Smooth muscle cell (in vitro differentiated cells): ENCODE data around the gene RNH1. TPM values are rescaled to one million over a fixed set of nuclear protein-coding genes. Genes with fewer than 3 reads are reported as not detected.

Experiments
- DNase-seq: peaks from one replicate; lab custom pipeline; 2025; ENCODE audit not compliant: unreplicated experiment; lab: John Stamatoyannopoulos, UW
- H2AFZ ChIP-seq: fragments of 200-600 bp; sonication (generic); 2 replicates; pipeline ENCODE4 v1.6.0; 2016; ENCODE audit warnings: antibody characterized with exemption, low read depth, mild to moderate bottlenecking
- H3F3A ChIP-seq: fragments of 200-600 bp; sonication (generic); 2 replicates; pipeline ENCODE4 v1.6.0; 2017; ENCODE audit warnings: antibody characterized with exemption, low read depth
- H3K27ac ChIP-seq: fragments of 200-600 bp; sonication (generic); 2 replicates; pipeline ENCODE4 v1.5.1; 2016; ENCODE audit warnings: low read depth, mild to moderate bottlenecking
- H3K27me3 ChIP-seq: fragments of 200-600 bp; sonication (generic); 2 replicates; pipeline ENCODE4 v1.6.1; 2016; ENCODE audit warnings: low read depth, mild to moderate bottlenecking
- H3K36me3 ChIP-seq: fragments of 200-600 bp; sonication (generic); 2 replicates; pipeline ENCODE4 v1.5.1; 2016; ENCODE audit warnings: low read depth
- H3K4me1 ChIP-seq: fragments of 200-600 bp; sonication (generic); 2 replicates; pipeline ENCODE4 v1.5.1; 2016; ENCODE audit warnings: low read depth
- H3K4me2 ChIP-seq: fragments of 200-600 bp; sonication (generic); 2 replicates; pipeline ENCODE4 v1.6.0; 2016; ENCODE audit warnings: mild to moderate bottlenecking
- H3K4me3 ChIP-seq: fragments of 200-600 bp; sonication (generic); 2 replicates; pipeline ENCODE4 v1.5.1; 2016; ENCODE audit warnings: mild to moderate bottlenecking
- H3K79me2 ChIP-seq: fragments of 200-600 bp; sonication (generic); 2 replicates; pipeline ENCODE4 v1.6.0; 2016; ENCODE audit warnings: low read depth, mild to moderate bottlenecking
- H3K9ac ChIP-seq: fragments of 200-600 bp; sonication (generic); 2 replicates; pipeline ENCODE4 v1.6.0; 2016; ENCODE audit warnings: low read depth
- H3K9me3 ChIP-seq: fragments of 200-600 bp; sonication (generic); replicated peaks from 2 replicates; pipeline ENCODE4 v1.5.1; 2016; ENCODE audit warnings: low read depth
- H4K20me1 ChIP-seq: fragments of 200-600 bp; sonication (generic); 2 replicates; pipeline ENCODE4 v1.6.0; 2016; ENCODE audit warnings: low read depth
- CTCF ChIP-seq: fragments of 200-600 bp; sonication (generic); IDR thresholded peaks from 2 replicates; pipeline ENCODE4 v1.5.1; 2017; ENCODE audit warnings: borderline replicate concordance, mild to moderate bottlenecking, antibody characterized with exemption; ENCODE audit not compliant: insufficient read depth, poor library complexity, severe bottlenecking
- WGBS: methylation state at CpG from one replicate; pipeline ENCODE4 v1.1.7; 2016; ENCODE audit warnings: low lambda C conversion rate; 5-methylcytosine and 5-hydroxymethylcytosine counted together
- polyA plus RNA-seq: library from polyadenylated mRNA; unstranded; fragments of >200 nt; fragmentation: Nextera tagmentation; extraction: Ambion mirVana; gene quantifications from 2 replicates; pipeline ENCODE4 v1.2.1, GENCODE V29; 2016
- total RNA-seq: library from RNA; depleted of rRNA; stranded (reverse); fragments of >200 nt; gene quantifications from 2 replicates; pipeline ENCODE4 v1.2.3, GENCODE V29; 2014

Gene RNH1
- total and polyA plus RNA-seq, 2 experiments from 2014 or later, result 91.3 to 243 TPM

DNA sequence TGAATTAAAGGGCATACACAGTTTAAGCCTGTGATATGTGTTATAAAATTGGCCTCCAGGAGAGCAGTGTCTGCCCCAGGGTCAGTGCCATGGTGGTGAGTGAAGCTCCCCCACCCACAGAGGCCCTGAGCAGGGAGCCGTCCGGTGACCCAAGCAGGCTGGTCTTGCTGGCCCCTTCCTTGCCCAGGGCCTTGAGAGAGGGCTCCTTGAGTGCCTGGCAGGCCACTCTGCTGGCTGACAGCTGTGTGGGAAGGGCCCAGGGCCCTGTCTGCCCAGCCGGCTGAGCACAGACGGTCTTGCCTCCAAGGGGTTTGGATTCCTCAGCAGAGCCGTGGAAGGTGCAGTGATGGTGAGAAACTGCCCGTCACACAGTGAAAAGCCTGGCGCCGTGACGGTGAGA, 31.1 kb downstream of the RNH1 start:
- Histone ChIP-seq H3K9ac (no peak overlapping the region), H2AFZ (no peak overlapping the region), H3K27me3 (no peaks in the 10 kb centered on the region), H3K79me2 (peaks cover 33% of the 10 kb centered on the region), H3K4me2 (no peak overlapping the region), H4K20me1 (peaks cover 13% of the 10 kb centered on the region), H3K4me1 (no peaks in the 10 kb centered on the region), H3K4me3 (no peak overlapping the region), H3F3A (no peaks in the 10 kb centered on the region), H3K9me3 (no peaks in the 10 kb centered on the region), H3K36me3 (no peaks in the 10 kb centered on the region), H3K27ac (no peak overlapping the region)
- 94% methylated on average over 9 of the region's 9 CpGs for WGBS
- no peak for DNase-seq
- no peak for TF ChIP-seq CTCF

DNA sequence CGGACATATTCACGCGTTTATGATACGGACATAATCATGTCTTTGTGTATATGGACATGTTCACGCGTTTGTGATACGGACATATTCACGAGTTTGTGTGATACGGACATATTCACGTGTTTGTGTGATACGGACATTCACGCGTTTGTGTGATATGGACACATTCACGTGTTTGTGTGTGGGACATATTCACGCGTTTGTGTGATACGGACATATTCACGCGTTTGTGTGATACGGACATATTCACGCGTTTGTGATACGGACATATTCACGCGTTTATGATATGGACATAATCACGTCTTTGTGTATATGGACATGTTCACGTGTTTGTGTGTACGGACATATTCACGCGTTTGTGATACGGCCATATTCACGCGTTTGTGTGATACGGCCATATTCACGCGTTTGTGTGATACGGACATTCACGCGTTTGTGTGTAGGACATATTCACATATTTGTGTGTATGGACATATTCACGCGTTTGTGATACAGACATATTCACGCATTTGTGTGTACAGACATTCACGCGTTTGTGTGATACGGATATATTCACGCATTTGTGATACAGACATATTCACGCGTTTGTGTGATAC, 32.0 kb downstream of the RNH1 start:
- Histone ChIP-seq H4K20me1 (peaks cover 13% of the 10 kb centered on the region), H3K9ac (no peak overlapping the region), H2AFZ (no peak overlapping the region), H3K27ac (no peak overlapping the region), H3K36me3 (no peaks in the 10 kb centered on the region), H3K4me2 (no peak overlapping the region), H3K79me2 (peaks cover 43% of the 10 kb centered on the region), H3K9me3 (no peaks in the 10 kb centered on the region), H3K27me3 (no peaks in the 10 kb centered on the region), H3F3A (no peaks in the 10 kb centered on the region), H3K4me1 (no peaks in the 10 kb centered on the region), H3K4me3 (no peak overlapping the region)
- WGBS, result 98% methylated on average over 48 of the region's 48 CpGs
- no peak for DNase-seq
- TF ChIP-seq CTCF, result no peak

DNA sequence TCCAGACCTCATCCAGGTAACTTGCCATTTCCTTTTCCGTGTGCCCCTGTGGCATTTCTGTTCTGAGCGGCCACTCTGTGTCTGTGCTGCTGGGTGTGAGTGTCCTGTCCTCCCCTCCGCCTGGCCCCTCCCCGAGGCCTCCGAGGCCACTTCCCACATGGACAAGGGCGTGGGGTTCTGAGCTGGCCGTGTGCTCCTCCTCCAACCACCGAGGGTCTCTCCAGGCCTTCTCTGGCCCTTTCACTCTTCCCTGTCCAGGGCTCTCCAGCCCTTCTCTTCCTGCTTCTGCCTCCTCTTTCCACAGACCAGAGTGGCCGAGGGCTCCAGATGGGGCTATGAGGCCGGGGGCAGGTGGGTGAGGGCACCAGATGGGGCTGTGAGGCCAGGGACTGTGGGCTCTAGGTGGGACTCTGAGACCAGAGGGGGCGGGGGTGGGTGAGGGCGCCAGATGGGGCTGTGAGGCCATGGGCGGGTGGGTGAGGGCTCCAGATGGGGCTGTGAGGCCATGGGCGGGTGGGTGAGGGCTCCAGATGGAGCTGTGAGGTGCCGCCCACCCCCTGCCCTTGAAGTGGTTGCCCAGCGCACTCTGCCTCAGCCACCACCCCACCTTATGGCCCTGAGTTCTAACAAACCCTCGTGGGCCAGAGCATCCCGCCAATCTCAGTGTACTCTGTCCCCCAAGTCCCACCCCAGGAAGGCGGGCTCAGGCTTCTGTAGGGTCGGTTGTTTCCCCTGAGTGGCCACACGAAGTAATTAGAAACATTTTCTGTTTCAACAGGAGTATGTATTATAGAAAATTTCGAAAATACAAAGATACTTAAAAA, 32.9 kb downstream of the RNH1 start:
- TF ChIP-seq CTCF, result no peak
- WGBS, result 95% methylated on average over 17 of the region's 22 CpGs
- Histone ChIP-seq H3K4me2 (no peak overlapping the region), H3K9ac (no peak overlapping the region), H3K36me3 (no peaks in the 10 kb centered on the region), H3K4me3 (no peak overlapping the region), H3K9me3 (no peaks in the 10 kb centered on the region), H4K20me1 (peaks cover 13% of the 10 kb centered on the region), H2AFZ (no peak overlapping the region), H3F3A (no peaks in the 10 kb centered on the region), H3K4me1 (peaks cover 4% of the 10 kb centered on the region), H3K79me2 (peaks cover 43% of the 10 kb centered on the region), H3K27ac (no peak overlapping the region), H3K27me3 (no peaks in the 10 kb centered on the region)
- no peak for DNase-seq
